ENCODE measurements around the gene RERE.

RERE gene

GRCh38 chr1:8370046-8370881 is 447.2 kb downstream of the RERE start:
- Histone ChIP-seq H3K27me3 (ENCODE audit: control insufficient read depth in 1 of 2, insufficient read depth in 2 of 2, low read length in 2 of 2) (no peaks in the 10 kb centered on the region), H3K9ac (ENCODE audit: low read length) (peak overlapping the region; percentile 29), H3K27ac (ENCODE audit: low read depth, low read length) (peak overlapping the region; percentile 75), H3K9me3 (ENCODE audit: low read length) (no peaks in the 10 kb centered on the region), H3K36me3 (ENCODE audit: insufficient read depth, low read length) (peaks cover 12% of the 10 kb centered on the region), H3K4me3 (ENCODE audit: low read depth in 1 of 2, low read length in 2 of 2) (peak overlapping the region in 1 of 2 donors; percentile 28), H3K4me1 (ENCODE audit: insufficient read depth, low read length) (peaks cover 95% of the 10 kb centered on the region)

DNA sequence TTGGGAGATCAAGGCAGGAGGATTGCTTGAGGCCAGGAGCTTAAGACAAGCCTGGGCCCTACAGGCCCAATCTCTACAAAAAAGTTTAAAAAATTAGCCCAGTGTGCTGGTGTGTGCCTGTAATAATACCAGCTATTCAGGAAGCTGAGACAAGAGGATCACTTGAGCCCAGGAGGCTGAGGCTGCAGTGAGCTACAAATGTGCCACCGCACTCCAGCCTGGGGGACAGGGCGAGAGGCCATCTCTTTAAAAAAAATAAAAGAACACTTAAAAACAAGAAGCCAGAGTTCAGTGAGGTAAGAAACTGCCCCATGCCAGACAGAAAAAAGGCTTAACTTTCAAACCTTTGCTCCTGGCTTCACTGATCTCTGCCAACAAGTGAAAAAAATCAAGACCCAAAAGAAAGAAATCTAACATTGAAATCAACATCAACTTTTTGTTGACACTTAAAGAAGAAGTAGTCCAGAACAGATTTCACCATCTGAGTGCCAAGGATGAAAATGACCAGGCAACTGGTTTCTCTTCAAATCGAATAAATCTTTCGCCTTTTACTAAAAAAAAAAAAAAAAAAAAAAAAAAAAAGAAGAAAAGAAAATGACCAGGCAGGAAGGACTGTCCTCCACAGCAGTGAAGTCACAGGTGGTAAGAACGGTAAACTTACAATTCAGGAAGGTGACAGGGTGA is 448.3 kb downstream of the RERE start:
- peaks cover 16% of the 10 kb centered on the region for H3K36me3 ChIP-seq (ENCODE audit: insufficient read depth, low read length)
- H3K4me3 ChIP-seq (ENCODE audit: low read depth in 1 of 2, low read length in 2 of 2): no peak overlapping the region
- H3K4me1 ChIP-seq (ENCODE audit: insufficient read depth, low read length): peaks cover 94% of the 10 kb centered on the region
- H3K9me3 ChIP-seq (ENCODE audit: low read length): no peaks in the 10 kb centered on the region
- H3K27ac ChIP-seq (ENCODE audit: low read depth, low read length): peak overlapping the region; percentile 75
- H3K9ac ChIP-seq (ENCODE audit: low read length): no peak overlapping the region
- no peaks in the 10 kb centered on the region for H3K27me3 ChIP-seq (ENCODE audit: control insufficient read depth in 1 of 2, insufficient read depth in 2 of 2, low read length in 2 of 2)

GRCh38 chr1:8367571-8368194 is 449.8 kb downstream of the RERE start:
- Histone ChIP-seq H3K36me3 (ENCODE audit: insufficient read depth, low read length) (peaks cover 23% of the 10 kb centered on the region), H3K4me3 (ENCODE audit: low read depth in 1 of 2, low read length in 2 of 2) (no peak overlapping the region), H3K27me3 (ENCODE audit: control insufficient read depth in 1 of 2, insufficient read depth in 2 of 2, low read length in 2 of 2) (no peaks in the 10 kb centered on the region), H3K4me1 (ENCODE audit: insufficient read depth, low read length) (peaks cover 91% of the 10 kb centered on the region), H3K27ac (ENCODE audit: low read depth, low read length) (peak overlapping the region; percentile 27), H3K9ac (ENCODE audit: low read length) (no peak overlapping the region), H3K9me3 (ENCODE audit: low read length) (no peaks in the 10 kb centered on the region)

GRCh38 chr1:8365661-8366362 is 451.6 kb downstream of the RERE start:
- Histone ChIP-seq H3K36me3 (ENCODE audit: insufficient read depth, low read length) (peaks cover 39% of the 10 kb centered on the region), H3K9me3 (ENCODE audit: low read length) (no peaks in the 10 kb centered on the region), H3K4me3 (ENCODE audit: low read depth in 1 of 2, low read length in 2 of 2) (no peak overlapping the region), H3K4me1 (ENCODE audit: insufficient read depth, low read length) (peaks cover 72% of the 10 kb centered on the region), H3K9ac (ENCODE audit: low read length) (no peak overlapping the region), H3K27me3 (ENCODE audit: control insufficient read depth in 1 of 2, insufficient read depth in 2 of 2, low read length in 2 of 2) (no peaks in the 10 kb centered on the region), H3K27ac (ENCODE audit: low read depth, low read length) (peak overlapping the region; percentile 46)

GRCh38 chr1:8364528-8365442 is 452.7 kb downstream of the RERE start:
- Histone ChIP-seq H3K36me3 (ENCODE audit: insufficient read depth, low read length) (peaks cover 37% of the 10 kb centered on the region), H3K9me3 (ENCODE audit: low read length) (no peaks in the 10 kb centered on the region), H3K4me3 (ENCODE audit: low read depth in 1 of 2, low read length in 2 of 2) (no peak overlapping the region), H3K27ac (ENCODE audit: low read depth, low read length) (peak overlapping the region; percentile 83), H3K9ac (ENCODE audit: low read length) (no peak overlapping the region), H3K27me3 (ENCODE audit: control insufficient read depth in 1 of 2, insufficient read depth in 2 of 2, low read length in 2 of 2) (no peaks in the 10 kb centered on the region), H3K4me1 (ENCODE audit: insufficient read depth, low read length) (peaks cover 63% of the 10 kb centered on the region)

DNA sequence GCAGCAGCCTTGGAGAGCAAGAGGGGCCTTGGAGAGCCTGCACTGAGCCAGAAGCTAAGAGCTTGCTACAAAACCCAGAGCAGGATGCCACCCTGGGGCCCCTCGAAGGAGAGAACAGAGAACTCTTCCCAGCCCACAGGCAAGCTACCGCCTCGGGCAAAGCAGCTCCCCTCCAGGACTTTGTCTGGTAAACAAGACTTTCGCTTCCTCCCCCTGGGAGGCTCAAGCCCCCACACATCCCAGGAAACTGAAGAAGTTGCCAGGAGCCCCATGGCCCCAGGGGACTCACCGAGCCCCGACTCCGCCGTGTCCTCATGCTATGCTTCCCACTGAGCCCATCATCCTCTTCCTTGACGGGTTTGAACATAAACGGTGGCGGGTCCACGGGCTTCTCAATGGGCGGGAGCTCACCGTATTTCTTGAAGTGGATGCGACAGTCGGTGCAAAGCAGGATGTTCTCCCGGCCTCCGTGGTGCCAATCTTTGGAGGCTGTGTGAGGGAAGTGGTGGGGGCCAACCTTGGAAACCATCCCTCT is 453.6 kb downstream of the RERE start:
- Histone ChIP-seq H3K9ac (ENCODE audit: low read length) (no peak overlapping the region), H3K36me3 (ENCODE audit: insufficient read depth, low read length) (peaks cover 46% of the 10 kb centered on the region)

DNA sequence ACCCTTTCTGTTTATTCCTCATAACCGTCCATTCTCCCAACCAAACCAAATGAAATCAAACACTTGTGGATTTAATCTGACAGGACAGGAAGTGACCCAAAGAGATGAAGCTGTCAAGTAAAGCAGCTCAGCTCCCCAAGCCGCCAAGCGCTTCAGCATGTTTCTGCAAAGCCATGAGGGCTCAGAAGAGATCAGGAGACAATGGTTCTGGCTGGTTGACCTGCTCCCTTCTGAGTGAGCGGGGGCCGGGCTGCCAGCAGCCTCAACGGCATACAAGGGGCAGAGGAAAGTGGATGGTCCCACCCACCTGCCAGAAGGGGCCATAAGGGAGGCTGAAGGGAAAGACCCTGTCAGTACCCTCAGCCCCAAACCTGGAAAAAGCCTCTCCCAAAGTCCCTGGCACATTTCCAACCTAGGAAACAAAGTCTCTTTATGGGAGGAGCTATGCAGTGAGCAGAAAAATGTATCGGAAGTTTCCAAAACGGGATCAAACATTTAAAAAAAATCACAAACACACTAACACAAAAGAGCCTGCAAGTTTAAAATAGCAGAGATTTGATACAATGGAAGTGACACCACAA is 454.2 kb downstream of the RERE start:
- no peak overlapping the region for H3K4me3 ChIP-seq (ENCODE audit: low read depth in 1 of 2, low read length in 2 of 2)
- no peak overlapping the region for H3K9ac ChIP-seq (ENCODE audit: low read length)
- H3K36me3 ChIP-seq (ENCODE audit: insufficient read depth, low read length): peaks cover 51% of the 10 kb centered on the region
- H3K27me3 ChIP-seq (ENCODE audit: control insufficient read depth in 1 of 2, insufficient read depth in 2 of 2, low read length in 2 of 2): no peaks in the 10 kb centered on the region
- no peaks in the 10 kb centered on the region for H3K9me3 ChIP-seq (ENCODE audit: low read length)
- peaks cover 51% of the 10 kb centered on the region for H3K4me1 ChIP-seq (ENCODE audit: insufficient read depth, low read length)
- peak overlapping the region; percentile 83 for H3K27ac ChIP-seq (ENCODE audit: low read depth, low read length)

More for the DNA sequence above, 453.6 kb downstream of the RERE start:
- no peaks in the 10 kb centered on the region for H3K9me3 ChIP-seq (ENCODE audit: low read length)
- H3K4me1 ChIP-seq (ENCODE audit: insufficient read depth, low read length): peaks cover 57% of the 10 kb centered on the region
- no peak overlapping the region for H3K4me3 ChIP-seq (ENCODE audit: low read depth in 1 of 2, low read length in 2 of 2)
- H3K27ac ChIP-seq (ENCODE audit: low read depth, low read length): peak overlapping the region; percentile 83
- H3K27me3 ChIP-seq (ENCODE audit: control insufficient read depth in 1 of 2, insufficient read depth in 2 of 2, low read length in 2 of 2): no peaks in the 10 kb centered on the region

GRCh38 chr1:8362701-8363101 is 454.7 kb downstream of the RERE start:
- Histone ChIP-seq H3K36me3 (ENCODE audit: insufficient read depth, low read length) (peaks cover 57% of the 10 kb centered on the region), H3K4me1 (ENCODE audit: insufficient read depth, low read length) (peaks cover 45% of the 10 kb centered on the region), H3K4me3 (ENCODE audit: low read depth in 1 of 2, low read length in 2 of 2) (no peak overlapping the region), H3K9ac (ENCODE audit: low read length) (no peak overlapping the region), H3K27me3 (ENCODE audit: control insufficient read depth in 1 of 2, insufficient read depth in 2 of 2, low read length in 2 of 2) (no peaks in the 10 kb centered on the region), H3K9me3 (ENCODE audit: low read length) (no peaks in the 10 kb centered on the region), H3K27ac (ENCODE audit: low read depth, low read length) (no peak overlapping the region)

- no peaks in the 10 kb centered on the region for H3K27me3 ChIP-seq (ENCODE audit: control insufficient read depth in 1 of 2, insufficient read depth in 2 of 2, low read length in 2 of 2)
- no peak overlapping the region for H3K27ac ChIP-seq (ENCODE audit: low read depth, low read length)
- H3K4me1 ChIP-seq (ENCODE audit: insufficient read depth, low read length): peaks cover 32% of the 10 kb centered on the region
- H3K4me3 ChIP-seq (ENCODE audit: low read depth in 1 of 2, low read length in 2 of 2): no peak overlapping the region
- H3K36me3 ChIP-seq (ENCODE audit: insufficient read depth, low read length): peaks cover 71% of the 10 kb centered on the region
- no peaks in the 10 kb centered on the region for H3K9me3 ChIP-seq (ENCODE audit: low read length)
- no peak overlapping the region for H3K9ac ChIP-seq (ENCODE audit: low read length)
Measured at GRCh38 chr1:8361198-8361849, 456.1 kb downstream of the RERE start.

Data from muscle layer of colon (tissue), 2 donors.